Head of caudate nucleus (tissue), 42 donors: ENCODE measurements around the gene NDUFA8.

Experiments used
- DNase-seq, 42 donors: peaks; one replicate each; pipeline versions ENCODE4 v3.0.0 to v3.0.0-alpha.2; 2020 to 2021; ENCODE audit warnings: mixed read lengths in 7 of 42
- intact Hi-C: fragments of 100-400 bp; cut with DNase I; formaldehyde crosslinking; loops from one replicate; pipeline ENCODE4 v1.15.0; 2022

The NDUFA8 gene

DNA sequence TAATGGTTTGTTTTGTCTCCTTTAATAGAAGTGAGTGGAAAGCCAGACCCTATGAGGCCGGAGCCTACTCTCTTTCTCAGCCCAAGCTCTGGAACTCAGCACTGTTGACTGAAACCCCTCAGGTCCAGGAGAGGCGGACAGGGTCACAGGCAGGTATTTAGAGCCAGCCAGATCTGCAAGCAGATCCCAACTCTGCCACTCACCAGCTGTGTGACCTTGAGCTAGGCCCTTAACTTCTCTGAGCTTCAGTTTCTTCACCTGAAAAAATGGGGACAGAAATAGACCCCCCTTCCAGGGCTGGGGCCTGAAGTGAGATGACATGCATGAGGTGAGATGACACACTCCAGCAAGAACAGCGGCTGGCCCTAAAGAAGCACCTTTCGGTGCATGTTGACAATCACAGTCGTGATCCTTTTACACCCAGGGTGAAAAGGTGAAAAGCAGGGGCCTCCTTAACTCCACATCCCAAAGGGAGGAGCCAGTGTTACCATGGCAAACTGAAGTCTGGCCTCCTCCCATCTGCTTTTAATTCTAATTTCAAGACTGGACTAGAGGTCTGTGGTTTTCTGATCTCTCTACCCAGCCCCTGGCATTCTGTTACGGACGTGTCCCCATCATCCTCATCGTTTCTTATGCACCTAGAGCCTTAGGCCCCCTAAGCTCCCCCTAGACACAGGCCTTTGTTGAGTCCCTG lies 27.3 kb upstream of the NDUFA8 start:
- intact Hi-C loops = no loop called here
- no peak for DNase-seq

DNA sequence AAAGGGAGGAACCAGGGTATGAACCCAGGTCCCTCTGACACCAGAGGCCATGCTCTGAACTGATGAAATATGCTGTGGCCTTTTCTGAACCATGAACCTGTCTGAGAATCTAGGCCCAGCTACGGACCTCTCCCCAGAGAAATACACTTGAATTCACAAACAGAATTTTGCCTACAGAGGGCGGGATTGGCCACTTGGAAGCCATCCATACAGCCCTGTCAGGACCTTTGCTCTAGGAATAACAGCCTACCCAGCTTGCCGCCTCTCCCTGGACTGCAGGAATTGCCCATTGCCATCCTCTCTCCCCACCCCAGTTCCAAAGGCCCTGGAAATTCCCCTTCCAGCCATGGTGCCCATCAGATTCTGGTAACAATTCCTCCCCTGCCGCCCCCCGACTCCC lies 26.7 kb upstream of the NDUFA8 start:
- intact Hi-C loops = no loop called here
- no peak for DNase-seq

DNA sequence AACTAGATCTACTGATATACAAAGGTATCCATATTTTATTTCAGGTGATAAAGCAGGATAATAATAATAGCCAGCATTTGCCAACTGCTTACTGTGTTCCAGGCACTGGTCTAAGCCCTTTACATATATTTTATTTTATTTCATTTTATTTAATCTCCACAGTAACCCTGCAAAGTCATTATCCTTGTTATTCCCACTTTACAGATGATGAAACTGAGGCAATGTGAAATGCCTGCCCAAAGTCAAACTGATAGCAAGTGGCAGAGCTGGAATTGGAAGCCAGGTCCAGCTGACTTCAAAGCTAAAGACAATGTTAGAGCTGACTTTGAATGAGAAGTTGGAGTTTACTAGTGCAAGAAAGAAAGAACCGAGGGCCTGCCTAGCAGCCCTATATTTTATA lies 25.0 kb upstream of the NDUFA8 start:
- intact Hi-C loops = no loop called here
- DNase-seq = no peak

DNA sequence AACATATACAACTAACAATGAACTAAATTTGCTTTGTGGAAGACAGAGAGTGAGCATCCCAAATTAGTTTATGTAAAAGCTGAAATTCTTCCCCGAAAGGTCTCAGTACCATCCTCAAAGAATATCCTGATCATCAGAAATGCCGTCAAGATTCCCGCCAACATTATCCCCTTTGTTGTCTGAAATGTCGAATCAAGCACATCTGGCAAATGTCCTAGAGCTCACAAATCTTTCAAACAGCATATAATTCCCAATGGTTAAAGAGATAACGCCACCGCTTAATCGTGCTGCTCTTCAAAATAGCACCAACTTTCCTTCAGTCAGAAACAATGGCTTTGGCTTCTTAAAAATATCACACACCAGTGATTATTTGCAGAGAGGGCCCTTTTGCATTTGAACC lies 23.9 kb upstream of the NDUFA8 start:
- intact Hi-C loops = no loop called here
- DNase-seq = no peak

DNA sequence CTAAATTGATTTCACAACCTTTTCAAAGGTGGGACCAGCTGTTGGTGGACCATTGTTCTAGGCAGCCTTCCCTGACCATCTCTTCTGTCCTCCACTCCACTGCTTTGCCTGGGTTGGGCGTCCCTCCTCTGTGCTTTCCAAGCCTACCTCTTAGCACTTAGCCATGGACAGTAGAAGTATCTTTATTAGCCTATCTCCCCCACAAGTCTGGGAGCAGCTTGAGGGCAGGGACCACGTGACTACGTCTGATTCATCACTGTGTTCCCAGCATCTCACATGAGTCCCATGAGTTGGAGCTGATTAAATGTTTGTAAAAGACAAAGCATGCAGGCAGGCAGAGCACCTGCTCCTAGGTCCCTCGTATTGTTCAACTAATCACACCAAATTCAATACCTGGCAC lies 21.1 kb upstream of the NDUFA8 start:
- intact Hi-C loops = no loop called here
- peak in 33 of 42 donors; percentile 13 to 76 (median 45) for DNase-seq

DNA sequence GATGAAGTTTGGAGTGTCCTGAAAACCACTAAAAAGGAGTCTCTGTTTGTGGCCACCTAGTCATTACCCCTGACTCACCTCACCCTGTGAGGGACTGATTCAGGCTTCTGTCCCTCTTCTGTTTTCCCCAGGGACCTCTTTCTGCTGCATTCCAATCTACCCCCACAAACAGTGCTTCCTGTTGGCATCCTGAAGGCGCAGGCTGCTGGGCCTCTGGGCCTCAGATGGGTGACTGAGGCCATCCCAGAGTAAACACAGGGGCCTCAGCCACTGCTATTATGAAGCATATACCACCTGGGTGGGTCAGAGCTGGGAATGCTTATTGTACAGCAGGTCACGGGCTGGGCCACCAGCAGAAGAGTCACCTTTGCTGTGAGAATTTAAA lies 20.1 kb upstream of the NDUFA8 start:
- intact Hi-C loops = no loop called here
- no peak for DNase-seq

DNA sequence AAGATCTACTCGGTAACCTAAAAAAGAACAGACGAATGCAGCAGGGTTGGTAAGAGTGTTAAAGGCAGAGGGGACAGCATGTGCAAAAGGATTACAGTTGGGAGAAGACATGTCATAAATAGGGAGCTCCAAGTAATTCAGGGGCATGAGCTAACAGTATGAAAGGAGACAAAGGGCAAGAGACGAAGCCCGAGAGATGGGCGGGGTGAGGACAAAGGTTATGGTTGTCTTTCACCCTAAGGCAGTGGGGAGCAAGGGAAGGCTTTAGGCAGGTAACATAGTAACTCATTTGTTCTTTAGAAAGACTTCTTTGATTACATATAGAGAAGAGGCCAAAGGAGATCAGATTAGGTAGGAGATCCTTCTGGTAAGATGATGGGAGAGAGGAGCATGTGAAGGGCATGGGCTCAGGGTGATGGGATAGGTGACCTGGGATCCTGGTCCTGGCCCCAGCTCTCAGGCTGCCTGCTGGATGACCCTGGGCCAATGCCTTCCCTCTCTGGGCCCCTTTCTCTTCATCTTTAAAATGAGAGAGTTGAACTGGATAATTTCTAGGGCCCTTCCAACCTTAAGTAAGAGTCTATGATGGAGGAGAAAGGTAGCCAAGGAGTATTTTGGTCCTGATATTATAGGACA lies 19.6 kb upstream of the NDUFA8 start:
- intact Hi-C loops = no loop called here

DNA sequence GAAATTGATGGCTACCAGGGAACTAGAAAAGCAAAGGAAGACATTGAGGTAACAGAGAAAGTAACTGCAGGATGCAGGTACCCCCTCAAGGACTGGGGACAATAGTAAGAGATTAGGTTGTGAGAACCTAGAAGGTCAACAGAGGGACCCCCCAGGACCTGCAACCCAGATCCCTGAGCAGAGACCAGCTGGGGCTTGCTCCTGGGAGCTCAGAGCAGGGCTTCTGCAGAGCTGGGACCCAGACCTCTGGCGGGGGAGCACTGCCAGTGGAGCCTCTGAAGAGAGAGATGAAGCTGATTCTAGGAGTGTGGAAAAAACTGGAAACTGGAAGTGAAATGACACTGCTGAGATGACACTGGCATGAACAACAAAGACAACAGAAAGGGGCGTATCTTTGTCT lies 17.3 kb upstream of the NDUFA8 start:
- intact Hi-C loops = no loop called here
- DNase-seq = no peak

More for the DNA sequence above, 19.6 kb upstream of the NDUFA8 start:
- DNase-seq = no peak

DNA sequence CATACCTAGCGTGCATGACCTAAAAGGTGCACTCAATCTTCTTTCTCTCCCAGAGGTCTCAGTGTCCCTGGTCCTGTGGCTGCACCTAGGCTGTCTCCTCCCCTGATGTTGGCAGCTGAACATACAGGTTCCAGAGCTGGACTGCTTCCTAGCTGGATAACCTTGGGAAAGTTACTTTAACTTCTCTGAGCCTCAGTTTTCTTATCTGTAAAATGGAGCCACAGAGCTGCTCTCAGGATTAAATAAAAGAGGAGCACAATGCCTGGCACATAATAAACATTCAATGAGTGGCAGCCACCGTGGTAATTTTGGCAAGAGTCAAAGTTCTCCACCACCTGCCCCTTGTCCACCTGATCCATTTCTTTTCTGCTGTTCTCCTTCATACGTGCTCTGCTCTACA lies 14.1 kb upstream of the NDUFA8 start:
- DNase-seq = no peak
- intact Hi-C loops = no loop called here

DNA sequence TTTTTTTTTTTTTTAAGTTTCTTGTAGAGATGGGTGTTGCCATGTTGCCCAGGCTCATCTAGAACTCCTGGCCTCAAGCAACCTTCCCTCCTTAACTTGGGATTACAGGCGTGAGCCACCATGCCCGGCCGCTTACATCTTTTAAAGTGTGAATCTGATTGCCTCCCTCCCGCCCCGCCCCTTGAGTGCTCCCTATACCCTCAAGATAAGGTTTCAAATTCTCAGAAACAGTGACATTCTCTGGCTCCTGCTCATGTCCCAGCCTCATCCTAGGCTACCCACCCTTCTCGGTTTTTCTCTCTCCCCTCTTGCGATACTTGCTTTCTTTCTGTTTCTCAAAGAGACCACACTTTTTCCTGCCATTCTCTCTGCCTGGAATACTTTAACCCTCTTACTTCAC lies 12.6 kb upstream of the NDUFA8 start:
- no peak for DNase-seq
- intact Hi-C loops = no loop called here

DNA sequence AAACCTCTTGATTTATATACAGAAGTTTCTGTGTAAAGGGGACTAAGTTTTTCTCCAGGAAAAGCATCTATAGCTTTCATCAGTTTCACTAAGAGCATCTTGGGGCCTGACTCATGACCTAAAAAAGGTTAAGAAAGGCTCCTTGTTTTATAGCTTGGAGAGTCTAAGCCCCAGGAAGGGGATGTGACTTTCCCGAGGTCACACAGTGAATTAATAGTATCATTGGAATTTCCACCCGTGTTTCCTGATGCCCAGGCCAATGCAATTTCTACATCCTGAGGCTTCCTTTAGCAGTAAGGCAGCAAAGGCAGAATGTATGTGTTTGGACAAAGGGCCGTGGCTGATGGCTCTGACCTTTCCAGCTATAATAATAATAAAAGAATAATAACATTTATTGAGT lies 8.8 kb upstream of the NDUFA8 start:
- intact Hi-C loops = loop anchor here (10.0 kb wide), 1 partner anchor 96 kb away; the partner anchor contains the start of genes MRRF and RBM18
- DNase-seq = no peak

DNA sequence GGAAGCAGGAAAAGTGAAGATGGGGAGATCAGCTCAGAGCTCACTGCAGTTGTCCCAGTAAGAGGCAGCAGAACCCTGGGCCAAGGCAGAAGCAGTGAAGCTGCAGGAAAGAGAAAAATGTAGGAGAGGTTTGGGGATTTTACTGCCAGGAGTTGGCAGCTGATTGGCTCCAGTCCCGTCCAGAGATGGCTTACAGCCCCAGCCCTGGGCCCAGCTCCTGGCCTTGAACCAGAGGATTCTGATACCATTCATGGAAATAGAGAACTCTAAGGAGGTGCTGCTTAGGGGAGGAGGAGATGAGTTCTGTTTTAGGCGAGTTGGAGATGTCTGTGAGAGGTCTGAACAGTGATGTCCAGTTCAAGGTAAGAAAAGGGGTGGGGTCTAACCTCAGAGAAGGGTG lies 4.7 kb upstream of the NDUFA8 start:
- peak in 1 of 42 donors; percentile 5 for DNase-seq
- intact Hi-C loops = loop anchor here (10.0 kb wide), 1 partner anchor 101 kb away; the partner anchor contains the start of genes MRRF and RBM18

DNA sequence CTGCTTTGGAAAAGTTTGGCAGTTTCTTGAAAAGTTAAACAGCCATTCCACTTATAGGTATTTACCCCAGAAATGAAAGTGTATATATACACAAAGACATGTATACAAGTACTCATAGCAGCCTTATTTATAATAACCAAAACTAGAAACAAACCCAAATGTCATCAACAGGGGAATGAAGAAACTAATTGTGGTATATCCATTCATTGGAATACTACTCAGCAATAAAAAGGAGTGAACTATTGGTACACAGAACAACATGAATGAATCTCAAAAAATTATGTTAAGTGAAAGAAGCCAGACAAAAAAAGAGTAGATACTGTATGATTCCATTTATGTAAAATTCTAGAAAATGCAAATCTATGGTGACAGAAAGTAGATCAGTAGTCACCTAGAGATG lies 2.8 kb upstream of the NDUFA8 start:
- no peak for DNase-seq
- intact Hi-C loops = loop anchor here (10.0 kb wide), 1 partner anchor 102 kb away; the partner anchor contains the start of genes MRRF and RBM18

DNA sequence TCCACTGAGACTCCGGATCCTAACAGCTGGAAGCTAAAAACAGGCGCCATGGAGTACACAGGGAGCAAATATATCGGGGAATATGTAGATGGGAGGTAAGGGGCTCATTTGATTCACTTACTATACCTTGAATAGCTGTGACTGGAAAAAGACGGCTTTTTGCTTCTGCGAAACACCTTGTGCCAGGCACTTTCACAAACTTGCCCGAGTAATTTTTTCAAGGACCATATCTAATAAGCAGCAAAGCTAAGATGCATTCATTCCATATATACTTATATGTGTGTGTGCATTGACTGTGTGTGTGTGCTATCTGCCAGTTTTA lies 307 bp upstream of the NDUFA8 start:
- intact Hi-C loops = loop anchor here (10.0 kb wide), 1 partner anchor 105 kb away; the partner anchor contains the start of genes MRRF and RBM18
- no peak for DNase-seq

DNA sequence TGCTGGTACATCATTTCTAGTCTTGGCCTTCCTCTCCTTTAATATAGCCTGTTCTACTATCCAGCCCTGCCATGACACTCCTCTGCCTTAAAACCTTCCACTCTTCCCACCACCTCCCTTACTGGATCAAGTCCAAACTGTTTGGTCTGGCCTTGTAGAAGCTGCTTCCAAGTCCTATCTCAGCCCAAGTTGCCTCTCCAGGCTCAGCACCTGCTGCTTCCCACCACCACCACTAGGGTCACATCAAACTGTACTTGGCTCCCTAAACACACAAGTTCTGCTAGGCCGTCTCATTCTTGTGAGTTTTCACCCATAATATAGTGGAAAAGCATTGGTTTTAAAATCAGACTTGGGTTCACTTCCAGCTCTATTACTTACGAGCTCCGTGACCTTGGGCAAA lies 1.4 kb downstream of the NDUFA8 start:
- no peak for DNase-seq
- intact Hi-C loops = no loop called here

DNA sequence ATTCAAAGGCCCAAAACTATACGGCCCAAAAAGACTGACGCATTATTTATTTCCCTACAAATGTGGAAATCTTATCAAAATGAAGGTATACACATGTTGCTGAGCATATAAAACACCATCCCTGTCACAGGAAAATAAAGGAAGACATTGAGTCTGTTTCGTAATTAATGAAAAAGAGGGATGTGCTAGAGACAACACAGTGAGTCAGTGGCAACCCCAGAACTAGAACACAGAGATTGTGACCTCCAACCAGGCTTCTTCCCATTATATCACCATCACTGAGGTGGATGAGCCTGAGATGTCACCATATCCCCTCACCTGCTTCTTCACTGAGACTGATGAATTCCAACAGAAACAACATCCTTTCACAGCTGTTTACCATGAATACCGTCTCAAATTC lies 3.8 kb downstream of the NDUFA8 start:
- intact Hi-C loops = no loop called here
- DNase-seq = no peak

DNA sequence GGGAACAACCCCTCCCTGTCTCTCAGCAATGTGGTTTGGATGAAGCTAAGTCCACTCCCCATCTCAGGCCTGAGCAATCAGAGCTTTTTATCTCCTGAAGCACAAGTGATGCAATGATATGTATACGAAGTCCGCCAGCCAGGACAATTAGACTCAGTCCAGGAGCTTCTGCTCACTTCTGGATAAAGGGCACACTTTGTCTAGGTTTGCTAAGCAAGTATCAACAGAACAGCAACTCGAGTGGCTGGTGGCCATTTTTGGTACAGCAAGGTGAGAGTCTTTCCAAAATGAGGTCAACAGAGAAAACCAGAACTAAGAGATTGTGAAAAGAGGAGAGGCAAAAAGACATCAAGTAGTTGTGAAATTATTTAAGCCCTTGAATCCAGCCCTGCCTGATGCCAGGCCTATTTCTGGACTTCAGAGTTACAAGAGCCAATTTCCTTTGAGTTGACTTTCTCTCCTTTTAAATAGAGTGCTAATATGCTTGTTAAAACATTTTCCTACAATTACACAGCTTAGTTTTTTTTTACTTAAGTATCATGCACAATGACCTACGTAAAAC lies 8.2 kb downstream of the NDUFA8 start:
- intact Hi-C loops = no loop called here
- no peak for DNase-seq

DNA sequence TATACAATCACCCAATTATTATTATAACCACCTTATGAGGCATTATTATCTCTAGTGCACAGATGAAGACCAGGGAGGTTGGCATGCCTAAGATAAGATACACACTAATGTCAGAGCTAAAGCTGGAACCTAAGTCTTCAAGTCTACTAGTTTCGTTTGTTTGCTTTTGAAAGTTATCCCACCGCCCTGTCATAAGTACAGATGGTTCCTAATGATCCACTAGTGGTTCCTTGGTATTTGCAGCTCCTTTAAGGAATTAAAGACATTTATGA lies 14.1 kb downstream of the NDUFA8 start:
- intact Hi-C loops = no loop called here
- no peak for DNase-seq

DNA sequence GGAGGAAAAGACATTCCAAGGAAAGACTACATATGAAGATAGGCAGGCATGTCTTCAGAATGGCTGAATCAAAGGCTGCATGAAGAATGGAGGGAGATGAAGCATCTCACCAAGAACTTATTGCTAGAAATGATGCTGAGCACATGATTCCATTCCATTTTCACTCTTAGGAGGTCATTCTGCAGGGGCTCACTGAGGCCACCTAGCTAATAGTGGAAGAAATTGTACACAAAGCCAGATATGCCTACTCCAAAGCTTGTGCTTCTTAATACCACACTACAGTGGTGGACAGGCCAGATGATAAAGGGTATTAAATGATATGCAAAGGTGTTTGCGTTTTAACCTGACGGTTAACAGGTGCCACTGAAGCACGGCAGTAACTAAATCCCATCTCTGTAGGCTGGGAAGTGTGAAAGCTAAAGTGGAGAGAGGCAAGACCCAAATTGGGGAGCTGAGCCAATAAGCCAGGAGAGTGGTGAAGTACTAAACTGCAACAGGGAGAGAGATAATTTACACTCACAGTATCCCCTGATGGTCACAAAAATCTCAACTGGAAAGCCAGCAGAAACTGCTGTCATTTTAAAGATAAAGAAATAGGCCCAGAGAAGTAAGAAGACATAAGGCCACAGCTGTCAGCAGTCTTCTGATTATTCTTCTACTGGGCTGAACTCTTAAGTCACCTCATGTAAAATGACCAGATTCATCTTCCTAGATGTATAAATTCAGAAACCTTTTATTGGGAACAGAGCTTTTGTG lies 14.6 kb downstream of the NDUFA8 start:
- DNase-seq = peak in 3 of 42 donors; percentile 24 to 42 (median 25)
- intact Hi-C loops = no loop called here

DNA sequence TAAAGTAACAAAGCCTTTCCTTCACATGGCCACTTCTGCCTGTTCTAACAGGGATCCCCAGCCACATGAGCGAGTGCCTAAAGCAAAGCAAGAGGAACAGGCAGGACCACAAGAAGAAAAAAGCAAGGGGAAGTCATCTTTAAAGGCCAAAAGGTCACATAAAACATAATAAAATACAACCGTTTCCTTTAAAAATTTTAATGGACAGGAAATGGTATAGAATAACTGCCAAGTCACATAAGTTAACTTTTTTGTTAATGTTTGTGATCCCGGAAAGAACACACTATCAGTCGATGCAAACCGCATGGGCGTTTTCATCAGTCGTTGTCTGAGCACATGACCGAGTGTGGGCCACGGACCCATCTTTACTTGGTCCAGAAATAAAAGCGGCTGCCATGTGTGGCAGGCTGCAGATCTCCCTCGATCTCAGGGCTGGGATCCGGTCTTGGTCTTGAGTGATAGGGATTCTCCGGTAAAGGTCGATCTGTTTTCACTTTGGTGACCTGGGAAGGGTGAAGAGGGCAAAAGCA lies 15.6 kb downstream of the NDUFA8 start:
- intact Hi-C loops = no loop called here
- DNase-seq = peak in 1 of 42 donors; percentile 34
